K562 (cell line): ENCODE measurements around the gene YPEL2. TPM values are rescaled to one million over a fixed set of nuclear protein-coding genes. Genes with fewer than 3 reads are reported as not detected.

Experiments
- ATAC-seq: fragments of 200-7000 bp; cut with Tn5 transposase; 3 replicates; pipeline ENCODE4 v1.9.1; 2020; ENCODE audit warnings: moderate library complexity
- BruUV-seq: library from RNA; stranded (reverse); fragments of 400-500 nt; replicated peaks from 2 replicates; lab custom pipeline; 2021; lab: Mats Ljungman, UMichigan
- CTCF ChIA-PET: fragments of 300-600 bp; formaldehyde crosslinking; extraction: SDS; loops from one replicate; lab custom pipeline; 2021; ENCODE audit warnings: low intra/inter-chr PET ratio; lab: Yijun Ruan, JAX
- POLR2A ChIA-PET: fragments of 300-600, 350-650 bp; sonication (Branson Sonifier 250); formaldehyde crosslinking; extraction: SDS; loops from one replicate; lab custom pipeline; 2021; ENCODE audit warnings: antibody characterized with exemption, inconsistent platforms; lab: Yijun Ruan, JAX
- DNase-seq, 4 experiments: peaks; one replicate each; pipeline versions ENCODE4 v3.0.0 to v3.0.0-alpha.2; 2011 to 2018; ENCODE audit warnings: low spot score in 3 of 4, mixed read lengths in 3 of 4; ENCODE audit errors: extremely low read depth in 1 of 4
- FAIRE-seq: peaks from 2 replicates; lab custom pipeline; 2011; peaks lifted over from hg19 to GRCh38; lab: Jason Lieb, UNC
- H2AFZ ChIP-seq: 2 replicates; pipeline ENCODE4 v1.6.0; 2011; ENCODE audit warnings: low read depth, low read length, control low read depth, inconsistent platforms
- H3K27ac ChIP-seq: fragments of 200-600 bp; 3 replicates; pipeline ENCODE4 v1.8.0; 2011; ENCODE audit warnings: low read depth, mild to moderate bottlenecking, control low read depth, inconsistent platforms, low read length, moderate library complexity, mixed read lengths; ENCODE audit errors: extremely low read depth
- H3K27me3 ChIP-seq, 2 experiments: fragments of 300-600 bp in 1 of 2; 2 replicates in 1 of 2; 3 replicates in 1 of 2; pipeline versions ENCODE4 v1.6.0 to v1.8.0; 2011; ENCODE audit warnings: inconsistent platforms in 2 of 2, low read length in 2 of 2, mild to moderate bottlenecking in 1 of 2, mixed read lengths in 1 of 2, moderate library complexity in 1 of 2; ENCODE audit not compliant: control insufficient read depth in 2 of 2, insufficient read depth in 2 of 2
- H3K36me3 ChIP-seq: fragments of 300-600 bp; 3 replicates; pipeline ENCODE4 v1.8.0; 2011; ENCODE audit warnings: mild to moderate bottlenecking, low read length, inconsistent platforms; ENCODE audit not compliant: control insufficient read depth, insufficient read depth
- H3K4me1 ChIP-seq, 2 experiments: fragments of 200-600 bp in 1 of 2; replicated peaks in 1 of 2; 2 replicates in 1 of 2; 3 replicates in 1 of 2; pipeline versions ENCODE4 v1.5.1 to v1.8.0; 2011; ENCODE audit warnings: inconsistent platforms in 2 of 2, low read length in 2 of 2, mild to moderate bottlenecking in 1 of 2, mixed read lengths in 1 of 2, moderate library complexity in 1 of 2; ENCODE audit not compliant: control insufficient read depth in 2 of 2, insufficient read depth in 2 of 2
- H3K4me2 ChIP-seq: 2 replicates; pipeline ENCODE4 v1.6.1; 2011; ENCODE audit warnings: low read length, control low read depth, inconsistent platforms, mixed read lengths; ENCODE audit not compliant: insufficient read depth
- H3K4me3 ChIP-seq: fragments of 200-600 bp; sonication (generic), shearing (Covaris generic); 2 replicates; pipeline ENCODE4 v1.5.1; 2016; ENCODE audit warnings: control low read depth, inconsistent platforms
- H3K79me2 ChIP-seq: fragments of 200-600 bp; 3 replicates; pipeline ENCODE4 v1.8.0; 2011; ENCODE audit warnings: low read length, inconsistent platforms; ENCODE audit not compliant: control insufficient read depth, insufficient read depth
- H3K9ac ChIP-seq, 2 experiments: 2 replicates each; pipeline versions ENCODE4 v1.6.0 to v1.6.1; 2011; ENCODE audit warnings: low read depth in 2 of 2, low read length in 2 of 2, control low read depth in 1 of 2, inconsistent platforms in 1 of 2, mild to moderate bottlenecking in 1 of 2, mixed read lengths in 1 of 2; ENCODE audit not compliant: insufficient read depth in 1 of 2
- H3K9me1 ChIP-seq: one replicate; pipeline ENCODE4 v1.6.0; 2011; ENCODE audit warnings: inconsistent platforms, mild to moderate bottlenecking, low read length, moderate library complexity; ENCODE audit not compliant: control insufficient read depth, insufficient read depth
- H3K9me3 ChIP-seq: replicated peaks from 2 replicates; pipeline ENCODE4 v1.5.1; 2011; ENCODE audit warnings: low read depth, low read length, inconsistent platforms; ENCODE audit not compliant: control insufficient read depth, insufficient read depth
- H4K20me1 ChIP-seq: replicated peaks from 2 replicates; pipeline ENCODE4 v1.6.1; 2011; ENCODE audit warnings: low read length, inconsistent platforms, mixed read lengths; ENCODE audit not compliant: control insufficient read depth, insufficient read depth
- BMI1 ChIP-seq: fragments of 150-350 bp; IDR thresholded peaks from 2 replicates; pipeline ENCODE4 v1.6.1; 2014; ENCODE audit warnings: low read length
- BRF1 ChIP-seq: IDR thresholded peaks from 3 replicates; pipeline ENCODE4 v1.6.1; 2011; ENCODE audit warnings: borderline replicate concordance, mild to moderate bottlenecking; ENCODE audit not compliant: insufficient read length; ENCODE audit errors: extremely low read depth
- CCNT2 ChIP-seq: IDR thresholded peaks from 2 replicates; pipeline ENCODE4 v1.6.1; 2011; ENCODE audit warnings: borderline replicate concordance, low read depth, mild to moderate bottlenecking, moderate library complexity, mixed read lengths, low read length; ENCODE audit not compliant: insufficient read length; ENCODE audit errors: extremely low read depth
- DNMT1 ChIP-seq: fragments of 450-650 bp; IDR thresholded peaks from 2 replicates; pipeline ENCODE4 v1.6.1; 2016; ENCODE audit warnings: antibody characterized with exemption, mild to moderate bottlenecking
- GABPB2 ChIP-seq: fragments of 250-450 bp; sonication (Bioruptor Pico); conservative IDR thresholded peaks from 2 replicates; pipeline ENCODE4 v1.5.1; 2021; ENCODE audit warnings: mild to moderate bottlenecking
- GTF2A2 ChIP-seq: IDR thresholded peaks from 2 replicates; pipeline ENCODE4 v1.6.1; 2016; ENCODE audit warnings: mild to moderate bottlenecking, missing genetic modification characterization, missing compliant biosample characterization
- HDAC2 ChIP-seq: fragments of 450-650 bp; IDR thresholded peaks from 2 replicates; pipeline ENCODE4 v1.6.1; 2016; ENCODE audit warnings: mild to moderate bottlenecking
- IRF2 ChIP-seq: sonication (generic); formaldehyde crosslinking; IDR thresholded peaks from 2 replicates; pipeline ENCODE4 v1.8.1; 2022; ENCODE audit warnings: mild to moderate bottlenecking, missing genetic modification reagents
- MTF1 ChIP-seq: fragments of 250-450 bp; sonication (Bioruptor Pico); IDR thresholded peaks from 2 replicates; pipeline ENCODE4 v1.9.0; 2021; ENCODE audit warnings: moderate library complexity, mild to moderate bottlenecking, inconsistent platforms, borderline replicate concordance
- PTBP1 ChIP-seq: fragments of 200-400 bp; formaldehyde crosslinking; IDR thresholded peaks from 2 replicates; pipeline ENCODE4 v1.6.1; 2017; ENCODE audit warnings: low read depth, low read length
- RCOR1 ChIP-seq, 2 experiments: IDR thresholded peaks; 2 replicates each; pipeline ENCODE4 v1.6.1; 2012; ENCODE audit warnings: low read depth in 2 of 2, low read length in 2 of 2, borderline replicate concordance in 1 of 2, improper control_type of control experiment in 1 of 2
- SNRNP70 ChIP-seq: fragments of 200-400 bp; formaldehyde crosslinking; optimal IDR thresholded peaks from 2 replicates; pipeline ENCODE3; 2017; ENCODE audit warnings: low read depth, low read length
- SP1 ChIP-seq: sonication (generic); formaldehyde crosslinking; IDR thresholded peaks from 2 replicates; pipeline ENCODE4 v1.8.1; 2022; ENCODE audit warnings: mild to moderate bottlenecking, missing genetic modification reagents
- SREBF1 ChIP-seq: fragments of 150-350 bp; IDR thresholded peaks from 2 replicates; pipeline ENCODE4 v1.6.1; 2014; ENCODE audit warnings: antibody characterized with exemption, low read depth, low read length, borderline replicate concordance
- ZNF140 ChIP-seq: fragments of 250-450 bp; sonication (Bioruptor Pico); IDR thresholded peaks from 2 replicates; pipeline ENCODE4 v1.8.0; 2021; ENCODE audit warnings: moderate library complexity, mild to moderate bottlenecking, inconsistent platforms
- ZNF212 ChIP-seq: fragments of 450-650 bp; formaldehyde crosslinking; IDR thresholded peaks from 2 replicates; pipeline ENCODE4 v1.4.0; 2020; ENCODE audit warnings: mild to moderate bottlenecking
- ZNF347 ChIP-seq: fragments of 450-650 bp; formaldehyde crosslinking; IDR thresholded peaks from 2 replicates; pipeline ENCODE4 v1.4.0; 2020; ENCODE audit warnings: low read depth, mild to moderate bottlenecking, moderate library complexity
- WGBS: fragments of 100-300 bp; shearing (Covaris generic); methylation state at CpG from one replicate; pipeline ENCODE4 v1.1.6; 2016; ENCODE audit warnings: low coverage, mixed read lengths; ENCODE audit not compliant: insufficient coverage; ENCODE audit errors: missing lambda C conversion rate; 5-methylcytosine and 5-hydroxymethylcytosine counted together
- in situ Hi-C: fragments of 300-500 bp; cut with MboI; formaldehyde crosslinking; loops from 4 replicates; pipeline ENCODE4 v1.15.0; 2018; ENCODE audit warnings: inconsistent platforms, mixed read lengths
- intact Hi-C: fragments of 100-400 bp; cut with micrococcal nuclease; formaldehyde crosslinking; loops from 2 replicates; pipeline ENCODE4 v1.14.2; 2022
- polyA plus RNA-seq, 8 experiments: library from polyadenylated mRNA; depleted of rRNA in 4 of 8; stranded (reverse) in 5 of 8; unstranded in 3 of 8; fragments of >200 nt; fragmentation: Nextera tagmentation in 2 of 8; fragmentation: Illumina TruSeq in 1 of 8; extraction: Ambion mirVana in 2 of 8; extraction: Trizol in 1 of 8; gene quantifications; 2 replicates each; pipeline versions ENCODE4 v1.2.1 to v1.2.3, GENCODE V29; 2011 to 2014; ENCODE audit warnings: inconsistent platforms in 1 of 8, missing spikeins in 1 of 8
- total RNA-seq, 7 experiments: library from RNA; depleted of rRNA in 6 of 7; stranded (reverse); fragments of >200 nt in 6 of 7; fragmentation: Illumina TruSeq in 2 of 7; extraction: Trizol in 2 of 7; gene quantifications; 2 replicates each; pipeline versions ENCODE4 v1.2.1 to v1.2.3, GENCODE V29; 2011 to 2021; ENCODE audit warnings: low replicate concordance in 1 of 7
- TF ChIP-seq, protein P1 (sequence below): sonication (generic); formaldehyde crosslinking; IDR thresholded peaks from 2 replicates; pipeline ENCODE4 v1.8.1; 2023; ENCODE audit warnings: mild to moderate bottlenecking, missing genetic modification reagents, moderate library complexity
- TF ChIP-seq, protein P2 (sequence below), 2 experiments: fragments of 250-450 bp in 1 of 2; fragments of 450-650 bp in 1 of 2; sonication (Bioruptor Pico) in 1 of 2; IDR thresholded peaks; 2 replicates each; pipeline versions ENCODE4 v1.6.1 to v1.8.0; 2016 to 2021; ENCODE audit warnings: mild to moderate bottlenecking in 2 of 2, moderate library complexity in 2 of 2, missing compliant biosample characterization in 1 of 2, missing genetic modification characterization in 1 of 2
- TF ChIP-seq, protein P3 (sequence below): fragments of 450-650 bp; IDR thresholded peaks from 2 replicates; pipeline ENCODE4 v1.6.1; 2016; ENCODE audit warnings: antibody characterized with exemption

The YPEL2 gene
- total and polyA plus RNA-seq, 9 of the 15 experiments (the other 6 are each of a cell fraction or from before 2014, with no cell fraction given): 0.11 to 2.4 (median 0.47) TPM

DNA sequence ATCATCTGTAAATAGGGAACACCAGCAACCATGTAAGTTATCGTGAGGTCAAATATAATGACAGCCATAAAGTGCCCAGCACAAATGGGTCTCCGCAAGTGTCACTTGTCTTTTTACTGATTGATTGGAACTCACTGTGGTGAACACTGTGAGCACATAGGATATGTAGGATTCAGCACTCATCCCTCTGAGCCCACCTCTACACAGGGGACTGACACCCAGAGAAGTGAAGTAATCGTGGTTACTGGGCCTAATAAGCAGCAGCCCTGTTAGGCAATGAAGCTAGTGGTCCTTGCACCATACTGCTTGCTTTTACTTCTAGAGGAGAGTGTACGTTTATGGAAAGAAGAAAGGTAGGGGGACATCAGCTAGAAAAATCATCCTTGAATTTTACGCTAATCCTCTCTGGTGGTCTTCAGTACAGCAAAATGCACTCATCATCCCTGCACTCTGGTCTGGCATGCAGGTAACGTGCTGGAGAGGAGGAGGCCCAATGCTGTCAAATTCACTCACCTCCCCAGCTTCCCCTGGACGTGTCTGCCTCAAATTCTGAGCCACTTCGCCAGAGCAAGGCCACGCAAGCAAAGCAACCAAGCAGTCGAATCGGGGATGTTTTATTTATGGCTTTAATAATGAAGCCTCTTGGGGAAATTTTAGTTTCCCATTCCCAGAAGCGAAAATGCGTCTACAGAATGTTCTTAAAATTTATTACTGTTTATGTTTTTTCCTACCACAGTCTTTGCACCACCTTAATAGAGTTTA lies 74.7 kb downstream of the YPEL2 start:
- 20% methylated on average over 13 of the region's 13 CpGs for WGBS
- Histone ChIP-seq H3K79me2 (no peaks in the 10 kb centered on the region), H2AFZ (no peak overlapping the region), H4K20me1 (no peaks in the 10 kb centered on the region), H3K4me1 (no peaks in the 10 kb centered on the region), H3K9me1 (no peaks in the 10 kb centered on the region), H3K36me3 (no peaks in the 10 kb centered on the region), H3K9me3 (no peaks in the 10 kb centered on the region; the same call in 1 of the 2 replicates), H3K9ac (no peak overlapping the region), H3K27ac (no peak overlapping the region), H3K4me2 (no peak overlapping the region), H3K4me3 (no peak overlapping the region), H3K27me3 (peaks cover 3 to 29% of the 10 kb centered on the region in 2 experiments)
- in situ Hi-C loops (no loop called here), intact Hi-C loops (no loop called here)
- no TSS peak for BruUV-seq
- TF ChIP-seq BMI1 (no peak), SP1 (CRISPR knock-in tag) (no peak), SNRNP70 (no peak), ZNF140 (CRISPR knock-in tag) (no peak), ZNF212 (no peak), CCNT2 (no peak), RCOR1 (IDR thresholded peaks at IDR 0.05; ENCODE audit: borderline replicate concordance in 1 of 2, low read depth in 2 of 2, low read length in 2 of 2) (no peak), DNMT1 (no peak), SREBF1 (no peak), GTF2A2 (no peak), PTBP1 (no peak), GABPB2 (CRISPR knock-in tag) (no peak), BRF1 (no peak), IRF2 (no peak), MTF1 (no peak), HDAC2 (no peak), ZNF347 (CRISPR knock-in tag) (no peak)
- TF ChIP-seq, protein P1, sequence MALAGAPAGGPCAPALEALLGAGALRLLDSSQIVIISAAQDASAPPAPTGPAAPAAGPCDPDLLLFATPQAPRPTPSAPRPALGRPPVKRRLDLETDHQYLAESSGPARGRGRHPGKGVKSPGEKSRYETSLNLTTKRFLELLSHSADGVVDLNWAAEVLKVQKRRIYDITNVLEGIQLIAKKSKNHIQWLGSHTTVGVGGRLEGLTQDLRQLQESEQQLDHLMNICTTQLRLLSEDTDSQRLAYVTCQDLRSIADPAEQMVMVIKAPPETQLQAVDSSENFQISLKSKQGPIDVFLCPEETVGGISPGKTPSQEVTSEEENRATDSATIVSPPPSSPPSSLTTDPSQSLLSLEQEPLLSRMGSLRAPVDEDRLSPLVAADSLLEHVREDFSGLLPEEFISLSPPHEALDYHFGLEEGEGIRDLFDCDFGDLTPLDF: no peak
- TF ChIP-seq, protein P2, sequence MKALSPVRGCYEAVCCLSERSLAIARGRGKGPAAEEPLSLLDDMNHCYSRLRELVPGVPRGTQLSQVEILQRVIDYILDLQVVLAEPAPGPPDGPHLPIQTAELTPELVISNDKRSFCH (CRISPR knock-in tag; IDR thresholded peaks at IDR 0.05): no peak
- TF ChIP-seq, protein P2 (tag; IDR thresholded peaks at IDR 0.05): no peak
- TF ChIP-seq, protein P3, sequence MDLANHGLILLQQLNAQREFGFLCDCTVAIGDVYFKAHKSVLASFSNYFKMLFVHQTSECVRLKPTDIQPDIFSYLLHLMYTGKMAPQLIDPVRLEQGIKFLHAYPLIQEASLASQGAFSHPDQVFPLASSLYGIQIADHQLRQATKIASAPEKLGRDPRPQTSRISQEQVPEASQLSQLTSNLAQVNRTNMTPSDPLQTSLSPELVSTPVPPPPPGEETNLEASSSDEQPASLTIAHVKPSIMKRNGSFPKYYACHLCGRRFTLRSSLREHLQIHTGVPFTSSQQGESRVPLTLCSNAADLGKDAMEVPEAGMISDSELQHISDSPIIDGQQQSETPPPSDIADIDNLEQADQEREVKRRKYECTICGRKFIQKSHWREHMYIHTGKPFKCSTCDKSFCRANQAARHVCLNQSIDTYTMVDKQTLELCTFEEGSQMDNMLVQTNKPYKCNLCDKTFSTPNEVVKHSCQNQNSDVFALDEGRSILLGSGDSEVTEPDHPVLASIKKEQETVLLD: no peak
- CTCF ChIA-PET: no interaction called here
- FAIRE-seq: no peak
- ATAC-seq: no peak
- POLR2A ChIA-PET: interaction anchor here (1.0 kb wide), 1 partner anchor 10 kb away, joined by 3 read pairs; no protein-coding TSS in a partner anchor
- no peak for DNase-seq
